LNCAP (cell line): Measurements from ENCODE around the gene DUSP19.

Experiments used
- CTCF ChIP-seq: fragments of 450-650 bp; IDR thresholded peaks from 2 replicates; pipeline ENCODE4 v1.5.1; 2017; ENCODE audit warnings: mild to moderate bottlenecking

Gene DUSP19

DNA sequence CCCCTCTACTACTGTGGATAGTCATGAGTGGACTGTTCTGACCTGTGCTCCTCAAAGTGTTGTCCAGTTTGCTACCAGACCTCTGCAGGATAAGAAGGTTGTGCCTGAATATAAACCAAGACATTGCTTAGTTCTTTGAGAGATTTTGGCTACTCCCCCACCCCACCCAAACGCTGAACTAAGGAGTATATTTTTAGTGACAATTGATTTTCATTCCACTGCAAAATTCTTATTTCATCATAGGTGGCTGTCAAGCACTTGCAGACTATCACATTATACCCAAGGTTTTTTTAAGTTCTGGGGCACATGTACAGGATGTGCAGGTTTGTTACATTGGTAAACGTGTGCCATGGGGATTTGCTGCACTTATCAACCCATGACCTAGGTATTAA lies 13.4 kb downstream of the DUSP19 start:
- TF ChIP-seq CTCF = no peak

DNA sequence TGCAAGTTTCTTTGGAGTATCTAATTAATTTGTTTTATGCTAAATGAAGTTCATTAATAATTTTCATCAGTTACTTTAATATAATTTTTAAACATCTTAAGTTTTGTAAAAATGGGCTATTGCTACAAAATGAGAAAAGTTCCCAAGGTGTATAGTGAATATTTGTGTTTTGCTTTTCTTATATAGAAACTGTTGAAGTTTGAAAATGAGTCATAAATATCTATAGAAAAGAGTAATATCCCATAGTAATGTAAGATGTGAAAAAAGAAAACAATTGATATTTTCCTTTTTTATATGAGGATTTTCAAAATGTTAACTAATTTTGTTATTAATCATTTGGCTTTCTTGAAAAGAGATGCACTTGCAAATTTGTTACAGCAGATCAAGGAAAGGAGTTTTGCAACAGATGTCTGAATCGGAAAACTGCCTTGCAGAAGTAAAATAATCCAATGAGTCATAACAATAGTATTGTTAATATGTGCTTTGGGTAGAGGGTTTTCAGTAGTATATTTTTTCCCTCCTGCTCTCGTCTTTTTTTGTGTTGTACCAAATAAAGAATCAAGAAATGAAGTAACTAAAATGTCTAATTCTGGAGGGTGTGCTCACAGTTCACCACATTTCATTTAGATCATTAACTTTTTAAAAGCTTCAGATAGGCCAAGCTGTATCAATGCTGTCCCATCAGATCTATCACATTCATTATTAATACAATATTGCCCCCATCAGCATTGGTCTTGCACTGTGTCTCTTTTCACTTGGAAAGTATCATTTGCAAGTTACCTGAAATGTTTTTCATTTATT lies 15.5 kb downstream of the DUSP19 start:
- peak; percentile 29; the same call in 1 of the 2 replicates for TF ChIP-seq CTCF

- TF ChIP-seq CTCF = no peak
These were observed 27.0 kb downstream of the DUSP19 start for GRCh38 chr2:183105402-183106134.

GRCh38 chr2:183112577-183112976 lies 34.0 kb downstream of the DUSP19 start:
- no peak for TF ChIP-seq CTCF

DNA sequence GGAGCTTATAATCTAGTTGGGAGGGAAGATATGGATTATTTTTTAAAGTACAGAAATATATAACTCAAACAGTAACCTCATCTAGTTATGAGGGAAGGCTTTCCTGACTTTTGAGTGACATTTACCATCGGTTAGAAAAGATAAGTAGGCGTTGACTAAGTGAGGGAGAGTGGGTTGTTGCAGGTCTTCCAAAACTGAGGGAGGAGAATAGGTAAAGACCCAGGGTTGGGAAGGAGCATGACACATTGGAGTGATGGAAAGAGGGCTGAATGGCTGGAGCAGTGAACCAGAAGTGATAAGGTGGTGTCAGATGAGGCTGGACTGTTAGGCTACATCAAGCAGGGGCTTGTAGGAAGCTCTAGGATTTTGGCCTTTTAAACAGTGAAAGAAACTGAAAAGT lies 35.1 kb downstream of the DUSP19 start:
- TF ChIP-seq CTCF = no peak

DNA sequence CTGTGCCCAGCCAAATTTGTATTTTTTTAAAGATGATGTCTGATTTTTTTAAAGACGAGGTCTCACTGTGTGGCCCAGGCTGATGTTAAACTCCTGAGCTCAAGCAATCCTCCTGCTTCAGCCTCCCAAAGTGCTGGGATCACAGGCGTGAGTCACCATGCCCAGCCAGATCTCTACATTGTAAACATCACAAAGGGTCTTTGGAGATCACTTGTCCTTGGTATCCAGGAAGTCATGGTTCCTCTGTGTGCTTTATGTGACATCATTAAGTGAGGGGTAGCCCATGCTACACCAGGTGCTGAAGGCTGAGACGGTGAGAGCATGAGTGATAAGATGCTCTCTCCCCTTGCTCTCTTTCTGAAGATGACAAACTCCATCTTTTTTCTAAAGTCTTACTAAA lies 38.7 kb downstream of the DUSP19 start:
- TF ChIP-seq CTCF = no peak

DNA sequence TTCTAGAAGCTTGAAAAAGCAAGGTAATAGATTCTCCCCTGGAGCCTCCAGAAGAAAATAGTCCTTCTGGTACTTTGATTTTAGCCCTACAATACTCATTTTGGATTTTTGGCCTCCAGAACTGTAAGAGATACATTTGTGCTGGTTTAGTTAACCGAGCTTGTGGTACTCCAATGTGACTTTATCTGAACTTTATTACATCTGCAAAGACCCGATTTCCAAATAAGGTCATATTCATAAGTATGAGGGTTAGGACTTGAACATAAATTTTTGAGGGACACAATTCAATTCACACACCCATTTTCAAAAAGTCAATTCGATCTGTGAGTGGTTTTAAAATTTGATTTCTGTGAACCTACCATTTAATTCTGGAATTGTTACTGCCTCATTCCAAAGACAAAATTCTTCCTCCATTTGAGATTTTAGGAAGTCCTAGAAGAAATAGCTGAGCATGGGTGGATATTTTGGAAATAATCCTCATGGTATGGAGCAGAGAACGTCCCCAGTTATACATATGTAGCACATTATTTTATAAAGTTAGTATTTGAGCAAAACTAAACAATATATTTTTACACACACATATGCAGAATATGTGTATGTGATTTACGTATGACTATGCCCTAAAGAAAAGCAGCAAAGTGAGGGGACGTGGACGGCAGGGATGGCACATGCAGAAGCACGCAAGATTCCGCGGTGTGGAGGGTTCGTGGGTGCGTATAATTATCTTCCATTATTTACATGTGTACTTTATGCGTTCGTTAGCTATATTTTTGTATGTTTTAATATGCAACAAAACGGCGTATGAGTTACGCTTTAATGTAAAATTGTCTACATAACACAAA lies 44.8 kb downstream of the DUSP19 start:
- TF ChIP-seq CTCF = no peak
